ENCODE data around the gene MAP3K4.

The MAP3K4 gene

DNA sequence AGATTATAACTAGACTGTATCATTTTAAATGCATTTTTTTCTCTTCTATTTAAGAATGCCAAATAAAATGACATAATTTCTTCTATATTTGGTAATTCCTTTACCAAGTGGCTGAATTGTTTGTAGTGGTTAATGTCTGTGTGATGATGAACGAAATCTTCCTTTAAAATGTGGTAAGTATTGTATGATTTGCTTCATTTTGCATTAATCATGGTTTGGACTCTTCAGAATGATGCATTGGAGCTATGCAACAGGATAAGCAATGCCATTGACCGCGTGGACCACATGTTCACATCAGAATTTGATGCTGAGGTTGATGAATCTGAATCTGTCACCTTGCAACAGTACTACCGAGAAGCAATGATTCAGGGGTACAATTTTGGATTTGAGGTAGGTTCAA, 99.6 kb downstream of the MAP3K4 start:
- Histone ChIP-seq H3K27ac (ENCODE audit: low read depth, low read length) (no peak overlapping the region), H3K9me3 (ENCODE audit: control insufficient read depth, insufficient read depth, low read depth, low read length) (no peaks in the 10 kb centered on the region), H3K9ac (ENCODE audit: low read length) (no peak overlapping the region), H3K27me3 (ENCODE audit: control insufficient read depth, insufficient read depth, low read length) (no peaks in the 10 kb centered on the region), H3K4me1 (ENCODE audit: control insufficient read depth, insufficient read depth, low read length) (no peaks in the 10 kb centered on the region; the same call in 1 of the 2 replicates), H3K36me3 (ENCODE audit: control insufficient read depth, insufficient read depth, low read length) (peaks cover 87% of the 10 kb centered on the region), H3K4me3 (ENCODE audit: low read depth, low read length) (no peak overlapping the region)

DNA sequence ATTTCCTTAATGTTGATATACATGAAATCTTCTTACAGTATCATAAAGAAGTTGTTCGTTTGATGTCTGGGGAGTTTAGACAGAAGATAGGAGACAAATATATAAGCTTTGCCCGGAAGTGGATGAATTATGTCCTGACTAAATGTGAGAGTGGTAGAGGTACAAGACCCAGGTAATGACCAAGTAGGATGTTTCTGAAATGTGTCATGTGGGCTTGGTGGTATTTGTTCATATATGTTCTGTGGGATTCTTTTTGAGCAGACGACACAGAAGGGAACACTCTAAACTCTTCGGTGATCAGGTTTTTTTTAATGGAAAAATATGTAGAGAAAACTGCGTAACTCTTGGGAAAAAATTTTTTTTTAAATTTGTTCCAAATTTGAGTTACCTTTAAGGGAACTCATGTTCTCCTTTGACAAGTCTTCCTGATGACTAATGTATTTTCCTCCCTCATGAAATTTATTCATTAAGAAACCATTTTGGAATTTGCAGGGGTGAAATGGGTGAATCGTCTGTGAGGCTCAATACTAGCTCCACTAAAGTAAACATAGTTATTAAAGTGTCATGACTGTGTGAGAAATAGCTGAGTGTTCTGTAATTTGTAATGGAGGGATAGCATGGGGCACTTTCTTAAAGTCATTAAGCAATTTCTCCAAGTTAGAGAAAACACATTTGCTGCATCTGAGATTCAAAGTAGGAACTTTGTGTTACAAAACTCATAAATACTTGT, 100.6 kb downstream of the MAP3K4 start:
- no peak overlapping the region for H3K9ac ChIP-seq (ENCODE audit: low read length)
- H3K27me3 ChIP-seq (ENCODE audit: control insufficient read depth, insufficient read depth, low read length), result no peaks in the 10 kb centered on the region
- no peak overlapping the region for H3K4me3 ChIP-seq (ENCODE audit: low read depth, low read length)
- H3K9me3 ChIP-seq (ENCODE audit: control insufficient read depth, insufficient read depth, low read depth, low read length), result no peaks in the 10 kb centered on the region
- H3K27ac ChIP-seq (ENCODE audit: low read depth, low read length), result no peak overlapping the region
- no peaks in the 10 kb centered on the region; the same call in 1 of the 2 replicates for H3K4me1 ChIP-seq (ENCODE audit: control insufficient read depth, insufficient read depth, low read length)
- peaks cover 85% of the 10 kb centered on the region for H3K36me3 ChIP-seq (ENCODE audit: control insufficient read depth, insufficient read depth, low read length)

DNA sequence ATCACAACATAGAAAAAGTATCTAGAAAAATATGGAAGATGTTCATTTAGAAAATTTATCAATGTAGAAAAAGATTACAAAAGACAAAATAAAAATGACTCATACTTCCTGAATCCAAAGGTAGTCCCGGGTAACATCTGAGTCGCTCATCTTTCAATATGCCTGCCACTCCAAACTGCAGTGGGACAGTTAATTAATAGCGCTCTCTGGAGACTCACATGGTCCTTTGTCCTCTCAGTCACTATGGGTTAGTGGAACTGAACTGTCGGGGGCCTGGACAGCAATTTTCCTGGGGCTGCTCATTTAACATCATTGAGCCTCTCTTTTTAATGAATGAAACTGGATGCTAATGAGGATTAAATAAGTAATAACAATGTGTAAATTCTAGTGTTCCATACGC, 103.4 kb downstream of the MAP3K4 start:
- peaks cover 83% of the 10 kb centered on the region for H3K36me3 ChIP-seq (ENCODE audit: control insufficient read depth, insufficient read depth, low read length)

DNA sequence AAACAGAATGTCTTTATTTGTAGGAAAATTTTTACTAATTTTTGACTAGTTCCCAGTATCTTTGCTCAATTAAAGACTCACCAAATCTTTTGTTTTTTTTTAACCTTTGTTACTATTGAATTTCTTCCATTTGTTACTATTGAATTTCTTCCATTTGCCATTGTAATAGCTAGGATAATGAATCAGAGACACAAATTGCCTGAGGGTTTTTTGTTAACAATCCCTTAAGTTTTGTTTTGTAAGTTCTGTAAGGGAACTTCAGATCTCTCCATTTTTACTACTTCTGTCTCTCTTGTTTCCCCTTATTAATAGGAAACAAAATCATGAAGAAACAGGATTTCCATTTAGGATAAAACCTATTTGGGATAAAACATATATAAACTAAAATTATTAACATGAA, 104.3 kb downstream of the MAP3K4 start:
- Histone ChIP-seq H3K4me1 (ENCODE audit: control insufficient read depth, insufficient read depth, low read length) (no peaks in the 10 kb centered on the region; the same call in 1 of the 2 replicates), H3K36me3 (ENCODE audit: control insufficient read depth, insufficient read depth, low read length) (peaks cover 84% of the 10 kb centered on the region), H3K4me3 (ENCODE audit: low read depth, low read length) (no peak overlapping the region), H3K27me3 (ENCODE audit: control insufficient read depth, insufficient read depth, low read length) (no peaks in the 10 kb centered on the region), H3K9ac (ENCODE audit: low read length) (no peak overlapping the region), H3K27ac (ENCODE audit: low read depth, low read length) (no peak overlapping the region), H3K9me3 (ENCODE audit: control insufficient read depth, insufficient read depth, low read depth, low read length) (no peaks in the 10 kb centered on the region)

More for the DNA sequence above, 103.4 kb downstream of the MAP3K4 start:
- Histone ChIP-seq H3K27ac (ENCODE audit: low read depth, low read length) (no peak overlapping the region), H3K4me3 (ENCODE audit: low read depth, low read length) (no peak overlapping the region), H3K9ac (ENCODE audit: low read length) (no peak overlapping the region), H3K27me3 (ENCODE audit: control insufficient read depth, insufficient read depth, low read length) (no peaks in the 10 kb centered on the region), H3K9me3 (ENCODE audit: control insufficient read depth, insufficient read depth, low read depth, low read length) (no peaks in the 10 kb centered on the region), H3K4me1 (ENCODE audit: control insufficient read depth, insufficient read depth, low read length) (no peaks in the 10 kb centered on the region; the same call in 1 of the 2 replicates)

DNA sequence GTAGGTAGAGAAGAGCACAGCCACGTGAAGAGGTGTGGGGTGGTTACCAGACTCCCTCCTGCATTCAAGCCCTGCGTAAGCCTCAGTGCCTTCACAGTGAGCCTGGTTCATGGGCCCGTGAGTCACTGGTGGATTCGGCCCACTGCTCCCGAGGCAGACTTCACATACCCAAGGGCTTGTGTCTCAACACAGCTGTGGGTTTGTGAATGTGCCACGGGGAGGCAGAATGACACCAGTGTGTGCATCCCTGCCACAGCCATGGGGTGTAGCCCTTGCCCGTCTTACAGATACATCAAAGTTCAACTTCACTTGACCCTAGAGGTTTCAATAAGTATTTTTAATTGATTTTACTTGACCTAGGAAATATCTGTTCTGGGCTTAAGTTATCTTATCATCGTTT, 108.5 kb downstream of the MAP3K4 start:
- no peak overlapping the region for H3K4me3 ChIP-seq (ENCODE audit: low read depth, low read length)
- H3K27me3 ChIP-seq (ENCODE audit: control insufficient read depth, insufficient read depth, low read length), result no peaks in the 10 kb centered on the region
- H3K9me3 ChIP-seq (ENCODE audit: control insufficient read depth, insufficient read depth, low read depth, low read length), result no peaks in the 10 kb centered on the region
- H3K27ac ChIP-seq (ENCODE audit: low read depth, low read length), result no peak overlapping the region
- peaks cover 76% of the 10 kb centered on the region for H3K36me3 ChIP-seq (ENCODE audit: control insufficient read depth, insufficient read depth, low read length)
- H3K4me1 ChIP-seq (ENCODE audit: control insufficient read depth, insufficient read depth, low read length), result no peaks in the 10 kb centered on the region; the same call in 1 of the 2 replicates
- H3K9ac ChIP-seq (ENCODE audit: low read length), result no peak overlapping the region

DNA sequence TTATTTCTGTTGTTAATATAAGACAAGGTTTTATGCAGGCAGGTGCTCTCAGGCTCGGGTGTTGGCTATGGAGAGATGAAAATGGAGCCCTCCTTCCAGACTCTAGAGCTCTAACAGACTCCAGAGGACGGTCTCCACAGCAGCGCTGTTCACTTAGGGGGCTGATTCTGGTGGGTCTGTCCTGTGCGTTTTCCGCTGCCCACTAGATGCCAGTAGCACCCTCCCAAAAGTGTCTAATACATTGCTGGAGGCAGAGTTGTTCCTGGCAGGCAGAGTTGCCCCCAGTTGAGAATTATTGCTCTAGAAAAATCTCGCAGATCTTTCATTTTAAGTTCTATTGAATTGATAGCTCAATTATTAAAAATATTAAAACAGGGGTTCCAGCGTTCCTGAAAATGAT, 109.9 kb downstream of the MAP3K4 start:
- no peaks in the 10 kb centered on the region for H3K27me3 ChIP-seq (ENCODE audit: control insufficient read depth, insufficient read depth, low read length)
- peaks cover 84% of the 10 kb centered on the region for H3K36me3 ChIP-seq (ENCODE audit: control insufficient read depth, insufficient read depth, low read length)
- H3K4me3 ChIP-seq (ENCODE audit: low read depth, low read length), result no peak overlapping the region
- no peak overlapping the region for H3K9ac ChIP-seq (ENCODE audit: low read length)
- no peak overlapping the region for H3K27ac ChIP-seq (ENCODE audit: low read depth, low read length)
- H3K4me1 ChIP-seq (ENCODE audit: control insufficient read depth, insufficient read depth, low read length), result no peaks in the 10 kb centered on the region
- H3K9me3 ChIP-seq (ENCODE audit: control insufficient read depth, insufficient read depth, low read depth, low read length), result no peaks in the 10 kb centered on the region

DNA sequence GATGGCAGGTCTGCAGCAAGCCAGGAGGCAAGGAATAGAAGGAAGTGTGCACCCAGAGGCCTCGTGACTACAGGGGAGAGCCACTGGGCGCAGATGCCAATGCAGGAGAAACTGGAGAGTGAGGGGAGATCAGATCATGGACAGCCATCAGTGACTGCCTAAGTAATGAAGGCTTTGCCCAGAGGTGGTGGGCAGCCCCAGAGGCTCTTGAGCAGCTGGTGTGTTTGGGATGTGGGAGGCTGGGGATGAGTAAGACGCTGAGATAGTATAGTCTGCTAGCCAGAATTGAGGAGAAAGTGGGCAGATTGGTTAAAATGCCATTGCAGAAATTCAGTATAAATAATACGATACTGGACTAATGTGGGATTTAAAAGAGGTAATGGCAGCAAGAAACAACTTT, 111.9 kb downstream of the MAP3K4 start:
- no peaks in the 10 kb centered on the region for H3K9me3 ChIP-seq (ENCODE audit: control insufficient read depth, insufficient read depth, low read depth, low read length)
- no peak overlapping the region for H3K27ac ChIP-seq (ENCODE audit: low read depth, low read length)
- no peak overlapping the region for H3K9ac ChIP-seq (ENCODE audit: low read length)
- no peak overlapping the region for H3K4me3 ChIP-seq (ENCODE audit: low read depth, low read length)
- no peaks in the 10 kb centered on the region for H3K27me3 ChIP-seq (ENCODE audit: control insufficient read depth, insufficient read depth, low read length)
- H3K36me3 ChIP-seq (ENCODE audit: control insufficient read depth, insufficient read depth, low read length), result peaks cover 84% of the 10 kb centered on the region
- no peaks in the 10 kb centered on the region for H3K4me1 ChIP-seq (ENCODE audit: control insufficient read depth, insufficient read depth, low read length)

DNA sequence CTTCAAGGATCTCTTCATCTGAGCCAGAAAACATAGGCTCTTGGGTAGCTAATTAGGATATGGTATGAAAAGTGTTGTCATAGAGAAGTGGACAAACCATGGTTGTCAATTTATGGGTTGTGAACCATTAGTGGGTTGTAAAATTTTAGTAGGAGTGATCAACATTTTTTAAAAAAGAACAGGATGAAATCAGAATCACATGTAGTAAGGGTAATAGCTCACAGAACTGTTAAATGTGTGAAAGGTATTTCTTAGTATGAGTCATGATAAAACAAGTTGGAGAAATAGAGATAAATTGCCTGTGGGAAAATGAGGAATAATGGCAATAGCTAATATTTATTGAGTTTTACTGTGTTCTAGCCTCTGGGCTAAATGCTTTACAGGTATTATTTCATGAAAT, 113.4 kb downstream of the MAP3K4 start:
- no peaks in the 10 kb centered on the region for H3K27me3 ChIP-seq (ENCODE audit: control insufficient read depth, insufficient read depth, low read length)
- no peaks in the 10 kb centered on the region for H3K4me1 ChIP-seq (ENCODE audit: control insufficient read depth, insufficient read depth, low read length)
- H3K27ac ChIP-seq (ENCODE audit: low read depth, low read length), result no peak overlapping the region
- H3K9me3 ChIP-seq (ENCODE audit: control insufficient read depth, insufficient read depth, low read depth, low read length), result no peaks in the 10 kb centered on the region
- no peak overlapping the region for H3K9ac ChIP-seq (ENCODE audit: low read length)
- H3K4me3 ChIP-seq (ENCODE audit: low read depth, low read length), result no peak overlapping the region
- H3K36me3 ChIP-seq (ENCODE audit: control insufficient read depth, insufficient read depth, low read length), result peaks cover 86% of the 10 kb centered on the region

DNA sequence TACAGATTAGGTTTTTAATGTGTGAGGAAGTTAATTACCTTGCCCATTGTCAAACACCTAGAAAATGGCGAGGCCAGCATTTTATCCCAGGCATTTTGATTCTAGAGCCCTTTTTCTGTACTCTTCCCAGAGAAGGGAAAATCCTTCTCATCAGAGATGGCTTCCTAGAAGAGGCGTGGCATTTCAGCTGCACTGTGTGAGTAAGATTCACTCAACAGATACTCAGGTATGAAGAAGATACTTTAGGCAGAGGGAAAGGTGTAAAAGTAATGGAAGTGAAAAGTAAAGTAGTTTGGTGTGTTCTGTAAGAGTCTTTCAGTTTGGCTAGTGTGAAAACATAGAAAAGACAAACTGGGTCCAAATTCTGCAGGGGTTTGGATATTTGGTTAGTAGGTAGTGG, 113.8 kb downstream of the MAP3K4 start:
- H3K9ac ChIP-seq (ENCODE audit: low read length), result no peak overlapping the region
- no peak overlapping the region for H3K4me3 ChIP-seq (ENCODE audit: low read depth, low read length)
- no peaks in the 10 kb centered on the region for H3K9me3 ChIP-seq (ENCODE audit: control insufficient read depth, insufficient read depth, low read depth, low read length)
- H3K27ac ChIP-seq (ENCODE audit: low read depth, low read length), result no peak overlapping the region
- no peaks in the 10 kb centered on the region for H3K4me1 ChIP-seq (ENCODE audit: control insufficient read depth, insufficient read depth, low read length)
- H3K36me3 ChIP-seq (ENCODE audit: control insufficient read depth, insufficient read depth, low read length), result peaks cover 86% of the 10 kb centered on the region
- no peaks in the 10 kb centered on the region for H3K27me3 ChIP-seq (ENCODE audit: control insufficient read depth, insufficient read depth, low read length)

DNA sequence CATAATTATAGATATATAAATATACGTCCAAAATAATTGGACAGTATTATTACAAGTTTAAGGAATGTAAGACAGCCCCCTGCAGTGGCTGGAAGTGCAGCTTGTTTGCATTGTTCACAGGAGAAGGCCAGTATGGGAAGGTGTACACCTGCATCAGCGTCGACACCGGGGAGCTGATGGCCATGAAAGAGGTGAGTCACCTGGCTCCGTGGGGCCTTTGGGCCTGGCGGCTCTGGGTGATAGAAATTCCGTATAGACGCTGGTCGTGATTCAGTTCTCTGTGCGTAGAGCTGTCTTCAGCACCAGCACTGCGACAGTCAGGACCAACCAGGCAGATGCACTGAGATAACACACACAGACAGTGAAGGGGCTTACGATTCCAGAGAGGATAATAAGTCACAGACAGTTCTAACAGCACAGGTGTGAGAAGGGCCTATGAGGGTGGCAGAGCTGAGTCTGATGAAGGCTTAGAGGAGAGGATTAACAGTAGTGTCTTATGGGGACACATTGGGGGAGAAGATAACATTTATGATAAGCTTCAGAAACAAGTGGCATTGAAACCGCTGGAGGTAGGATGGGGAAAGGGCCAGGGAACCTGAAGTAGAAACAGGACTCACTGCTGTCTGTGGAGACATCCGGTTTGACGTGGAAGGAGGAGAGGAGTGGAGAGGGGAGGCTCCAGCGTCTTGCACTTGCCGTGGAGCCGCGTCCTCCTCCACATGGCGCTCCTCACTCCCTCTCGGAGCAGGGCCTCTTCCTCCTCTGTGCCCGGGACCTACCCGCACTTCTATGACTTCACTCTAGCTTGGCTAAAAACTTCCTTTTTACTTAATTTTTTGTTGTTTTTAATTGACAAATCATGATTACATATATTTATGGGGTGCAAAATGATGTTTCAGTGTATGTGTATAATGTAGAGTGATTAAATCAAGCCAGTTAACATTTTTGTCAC, 116.5 kb downstream of the MAP3K4 start:
- no peaks in the 10 kb centered on the region for H3K9me3 ChIP-seq (ENCODE audit: control insufficient read depth, insufficient read depth, low read depth, low read length)
- H3K9ac ChIP-seq (ENCODE audit: low read length), result no peak overlapping the region
- no peak overlapping the region for H3K4me3 ChIP-seq (ENCODE audit: low read depth, low read length)
- H3K27ac ChIP-seq (ENCODE audit: low read depth, low read length), result no peak overlapping the region
- no peaks in the 10 kb centered on the region for H3K4me1 ChIP-seq (ENCODE audit: control insufficient read depth, insufficient read depth, low read length)
- no peaks in the 10 kb centered on the region for H3K27me3 ChIP-seq (ENCODE audit: control insufficient read depth, insufficient read depth, low read length)
- peaks cover 93% of the 10 kb centered on the region for H3K36me3 ChIP-seq (ENCODE audit: control insufficient read depth, insufficient read depth, low read length)

DNA sequence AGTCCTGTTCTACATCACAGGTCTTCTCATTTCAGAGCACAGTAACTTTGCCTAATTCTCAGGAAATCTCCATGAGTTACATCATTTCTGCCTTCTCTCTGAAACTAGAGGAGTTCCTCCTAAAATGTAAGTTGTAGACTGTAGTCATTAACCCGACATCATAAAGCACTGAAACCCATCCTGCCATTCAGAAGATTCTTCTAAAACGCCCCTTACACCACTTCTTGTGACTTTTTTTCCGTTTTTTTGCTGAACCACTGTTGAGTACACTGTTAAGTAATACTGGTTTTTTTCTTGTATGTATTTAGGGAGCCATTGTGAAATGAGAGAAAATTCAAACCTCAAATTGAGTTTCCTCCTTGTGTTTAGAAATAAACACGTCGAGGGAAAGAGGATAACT, 117.3 kb downstream of the MAP3K4 start:
- H3K27ac ChIP-seq (ENCODE audit: low read depth, low read length), result no peak overlapping the region
- H3K9ac ChIP-seq (ENCODE audit: low read length), result no peak overlapping the region
- H3K4me1 ChIP-seq (ENCODE audit: control insufficient read depth, insufficient read depth, low read length), result no peaks in the 10 kb centered on the region
- H3K36me3 ChIP-seq (ENCODE audit: control insufficient read depth, insufficient read depth, low read length), result peaks cover 93% of the 10 kb centered on the region
- no peaks in the 10 kb centered on the region for H3K9me3 ChIP-seq (ENCODE audit: control insufficient read depth, insufficient read depth, low read depth, low read length)
- no peak overlapping the region for H3K4me3 ChIP-seq (ENCODE audit: low read depth, low read length)
- no peaks in the 10 kb centered on the region for H3K27me3 ChIP-seq (ENCODE audit: control insufficient read depth, insufficient read depth, low read length)
